ENCODE data around the gene KRTAP10-8. TPM values are rescaled to one million over a fixed set of nuclear protein-coding genes. Genes with fewer than 3 reads are reported as not detected.
A peak's percentile ranks its signal among the peaks of the same experiment; 100 is the strongest.
"Not testable (repeated sequence)": the region's sequence is repeated elsewhere in the genome, so short reads cannot be mapped to it uniquely, and the experiment has no call there.

KRTAP10-8 gene
- total RNA-seq, 1 donor from 2014 or later, result not detected

DNA sequence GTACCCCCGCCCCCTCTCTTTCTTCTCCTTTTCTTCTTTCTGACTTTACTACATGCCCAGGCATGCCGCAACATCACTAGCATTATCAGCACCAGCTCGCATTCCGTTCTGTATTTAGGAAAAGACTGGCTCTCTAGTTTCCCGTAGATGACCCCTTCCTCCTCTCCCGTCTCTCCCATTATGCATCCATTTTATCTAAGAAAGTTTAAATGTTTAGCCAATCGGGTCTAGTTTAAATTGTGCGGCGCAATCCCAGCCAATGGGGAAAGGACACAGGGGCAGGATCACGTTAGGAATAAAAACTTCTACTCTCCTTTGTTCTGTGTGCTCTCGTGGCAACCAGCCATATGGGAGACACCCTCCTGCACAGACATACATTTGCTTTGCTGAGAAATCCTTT, 13.8 kb upstream of the KRTAP10-8 start:
- DNase-seq (ENCODE audit: low read depth), result no peak

DNA sequence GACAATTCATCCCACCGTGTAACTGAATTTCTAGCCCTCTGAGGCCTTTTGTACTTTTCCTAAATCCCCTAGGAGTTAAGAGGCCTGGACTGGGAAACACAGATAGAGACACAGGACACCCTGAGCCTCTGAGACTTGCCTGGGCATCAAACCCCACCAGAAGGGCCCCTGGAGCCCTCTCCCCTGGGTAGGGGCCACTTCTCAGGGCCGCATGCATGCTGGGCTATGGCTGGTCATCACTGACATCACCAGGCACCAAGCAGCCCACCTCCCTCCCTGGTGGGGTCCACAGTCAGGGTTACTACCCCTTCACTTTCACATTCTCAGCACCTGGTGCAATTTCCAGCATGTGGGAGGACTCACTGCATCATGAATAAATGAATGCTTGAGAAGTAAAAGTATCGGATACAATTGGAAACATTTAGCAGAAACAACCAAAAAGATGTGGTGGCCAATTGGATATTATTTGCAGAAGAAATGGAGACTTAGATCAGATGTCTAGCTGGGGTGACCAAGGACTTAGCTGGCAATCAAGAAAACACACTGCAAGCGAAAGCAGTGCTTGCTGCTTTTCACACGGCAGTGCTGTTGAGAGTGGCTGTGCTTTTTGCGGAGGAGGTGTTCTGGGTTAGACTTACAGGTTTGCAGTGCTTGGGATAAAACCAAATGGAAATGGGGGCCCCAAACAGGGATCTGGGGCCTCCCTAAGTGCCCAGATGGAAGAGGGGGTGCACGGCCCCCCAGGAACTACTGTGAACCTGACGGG, 12.4 kb upstream of the KRTAP10-8 start:
- DNase-seq (ENCODE audit: low read depth), result no peak

GRCh38 chr21:44600118-44600978, 11.5 kb upstream of the KRTAP10-8 start, which contains the start of gene KRTAP10-7:
Gene KRTAP10-7 (plus strand): TSS chr21:44600597. CDS start chr21:44600622, 25 bp downstream.
- not testable (repeated sequence) for DNase-seq (ENCODE audit: low read depth)

GRCh38 chr21:44601091-44601490, 10.8 kb upstream of the KRTAP10-8 start:
- DNase-seq (ENCODE audit: low read depth), result not testable (repeated sequence)

GRCh38 chr21:44601596-44602462, 10.1 kb upstream of the KRTAP10-8 start:
- peak; percentile 18 for DNase-seq (ENCODE audit: low read depth)

GRCh38 chr21:44602463-44602850, 9.4 kb upstream of the KRTAP10-8 start:
- no peak for DNase-seq (ENCODE audit: low read depth)

- no peak for DNase-seq (ENCODE audit: low read depth)
Measured at GRCh38 chr21:44603109-44603875, 8.6 kb upstream of the KRTAP10-8 start.

GRCh38 chr21:44603911-44604310, 8.0 kb upstream of the KRTAP10-8 start:
- no peak for DNase-seq (ENCODE audit: low read depth)

DNA sequence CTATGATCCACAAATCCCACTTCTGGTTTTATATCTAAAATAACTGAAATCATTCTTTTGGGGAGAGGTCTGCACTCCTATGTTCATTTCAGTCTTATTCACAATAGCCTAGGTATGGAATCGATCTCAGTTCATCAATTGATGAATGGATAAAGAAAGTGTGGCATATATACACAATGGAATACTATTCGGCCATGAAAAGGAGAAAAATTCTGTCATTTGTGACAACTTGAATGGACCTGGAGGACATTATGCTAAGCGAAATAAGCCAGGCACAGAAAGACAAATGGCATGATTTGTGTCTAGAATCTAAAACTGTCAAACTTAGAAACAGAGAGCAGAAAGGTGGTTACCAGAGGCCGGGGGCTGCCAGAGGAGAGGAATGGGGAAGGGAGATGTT, 5.4 kb upstream of the KRTAP10-8 start:
- no peak for DNase-seq (ENCODE audit: low read depth)

DNA sequence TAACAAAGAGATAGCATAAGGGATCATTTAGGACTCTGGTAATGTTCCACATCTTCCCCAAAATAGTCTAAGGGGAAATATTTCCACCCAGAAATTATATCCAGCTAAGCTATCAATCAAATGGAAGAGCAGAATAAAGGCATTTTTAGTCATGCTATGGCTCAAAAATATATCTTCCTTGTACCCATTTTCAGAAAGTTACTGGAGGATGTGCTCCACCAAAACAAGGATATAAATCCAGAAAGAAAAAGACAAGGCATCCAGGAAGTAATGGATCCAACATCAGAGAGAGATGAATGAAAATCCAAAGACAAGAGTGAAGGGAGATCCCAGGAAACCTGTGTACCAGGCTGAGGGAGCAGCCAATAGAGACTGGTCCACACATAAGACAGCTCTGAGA, 2.7 kb upstream of the KRTAP10-8 start:
- DNase-seq (ENCODE audit: low read depth), result no peak

DNA sequence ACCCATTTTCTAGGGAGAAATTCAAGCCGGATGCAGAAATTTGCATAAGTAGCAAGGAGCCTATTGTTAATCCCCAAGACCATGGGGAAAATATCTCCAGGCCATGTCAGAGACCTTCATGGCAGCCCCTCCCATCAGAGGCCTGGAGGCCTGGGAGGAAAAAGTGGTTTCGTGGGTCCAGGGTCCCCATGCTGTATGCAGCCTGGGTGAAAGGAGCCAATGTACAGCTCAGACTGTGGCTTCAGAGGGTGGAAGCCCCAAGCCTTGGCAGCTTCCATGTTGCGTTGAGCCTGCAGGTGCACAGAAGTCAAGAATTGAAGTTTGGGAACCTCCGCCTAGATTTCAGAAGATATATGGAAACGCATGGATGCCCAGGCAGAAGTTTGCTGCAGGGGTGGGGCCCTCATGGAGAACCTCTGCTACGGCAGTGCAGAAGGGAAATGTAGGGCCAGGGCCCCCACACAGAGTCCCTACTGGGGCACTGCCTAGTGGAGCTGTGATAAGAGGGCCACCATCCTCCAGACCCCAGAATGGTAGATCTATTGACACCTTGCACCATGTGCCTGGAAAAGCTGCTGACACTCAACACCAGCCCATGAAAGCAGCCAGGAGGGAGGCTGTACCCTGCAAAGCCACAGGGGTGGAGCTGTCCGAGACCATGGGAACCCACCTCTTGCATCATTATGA, 1.6 kb upstream of the KRTAP10-8 start:
- not testable (repeated sequence) for DNase-seq (ENCODE audit: low read depth)

GRCh38 chr21:44611551-44611950, 328 bp upstream of the KRTAP10-8 start:
- no peak for DNase-seq (ENCODE audit: low read depth)

DNA sequence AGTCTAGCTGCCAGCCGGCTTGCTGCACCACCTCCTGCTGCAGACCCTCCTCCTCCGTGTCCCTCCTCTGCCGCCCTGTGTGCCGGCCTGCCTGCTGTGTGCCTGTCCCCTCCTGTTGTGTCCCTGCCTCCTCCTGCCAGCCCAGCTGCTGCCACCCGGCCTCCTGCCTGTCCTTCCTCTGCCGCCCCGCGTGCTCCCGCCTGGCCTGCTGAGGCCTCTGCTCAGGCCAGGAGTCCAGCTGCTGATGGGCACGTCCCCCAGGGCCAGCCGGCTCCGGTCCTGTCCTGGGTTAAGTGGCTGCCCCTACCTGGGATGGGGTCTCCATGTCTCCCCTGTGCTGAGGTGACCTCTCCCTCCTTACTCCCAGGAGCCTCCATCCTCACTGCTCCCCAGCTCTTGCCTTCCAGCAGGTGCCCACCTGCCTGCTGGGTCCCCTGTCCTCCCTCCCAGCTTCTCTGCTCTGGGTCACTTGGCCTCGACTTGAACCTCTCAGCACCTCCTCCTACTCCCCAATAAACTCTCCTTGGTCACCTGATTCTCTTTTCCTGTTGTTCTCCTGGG, 870 bp downstream of the KRTAP10-8 start:
- DNase-seq (ENCODE audit: low read depth), result no peak

- DNase-seq (ENCODE audit: low read depth), result no peak
Measured at GRCh38 chr21:44613386-44614155, 1.7 kb downstream of the KRTAP10-8 start.

DNA sequence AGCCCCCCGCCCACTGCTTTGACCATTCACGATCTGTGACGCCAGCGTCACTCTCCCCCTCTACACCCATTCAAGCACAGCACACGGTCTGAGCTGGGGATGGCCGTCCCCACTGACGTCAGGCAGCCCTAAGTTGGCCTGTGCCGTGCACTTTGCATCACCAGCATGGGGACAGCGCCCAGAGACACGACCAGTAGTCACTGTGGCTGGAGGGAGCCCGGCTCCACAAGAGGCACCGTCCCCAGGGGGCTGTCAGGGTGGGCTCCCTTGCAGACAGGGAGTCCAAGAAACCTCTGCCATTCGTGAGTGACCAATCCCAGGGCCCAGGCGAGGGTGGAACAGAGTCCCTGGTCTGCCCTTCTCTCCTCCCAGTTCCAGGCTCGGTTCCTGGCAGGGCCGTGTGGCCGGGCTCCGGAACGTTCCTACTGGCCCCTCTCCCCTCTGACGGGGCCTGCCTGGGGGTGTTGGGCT, 2.3 kb downstream of the KRTAP10-8 start:
- DNase-seq (ENCODE audit: low read depth), result no peak

DNA sequence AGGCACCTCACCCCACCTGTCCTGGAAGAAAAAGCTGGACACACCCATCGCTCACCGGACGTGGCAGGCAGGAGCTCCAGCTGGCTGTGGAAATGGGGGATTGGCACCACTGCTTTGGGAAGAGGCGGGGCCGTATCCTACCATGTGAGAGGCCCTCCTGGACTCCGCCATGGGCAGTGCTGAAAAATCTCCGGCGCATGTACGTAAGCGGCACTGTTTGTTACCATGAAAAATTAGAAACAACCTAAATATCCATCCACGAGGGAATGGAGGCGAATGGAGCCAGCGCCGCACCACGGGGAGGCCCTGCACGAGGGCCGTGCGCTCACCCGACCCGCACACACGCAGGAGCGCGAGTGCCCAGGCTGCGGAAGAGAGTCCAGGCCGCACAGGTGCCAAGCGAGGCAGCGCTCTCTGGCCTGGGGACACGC, 3.1 kb downstream of the KRTAP10-8 start:
- no peak for DNase-seq (ENCODE audit: low read depth)

GRCh38 chr21:44615466-44615865, 3.6 kb downstream of the KRTAP10-8 start:
- DNase-seq (ENCODE audit: low read depth), result no peak

DNA sequence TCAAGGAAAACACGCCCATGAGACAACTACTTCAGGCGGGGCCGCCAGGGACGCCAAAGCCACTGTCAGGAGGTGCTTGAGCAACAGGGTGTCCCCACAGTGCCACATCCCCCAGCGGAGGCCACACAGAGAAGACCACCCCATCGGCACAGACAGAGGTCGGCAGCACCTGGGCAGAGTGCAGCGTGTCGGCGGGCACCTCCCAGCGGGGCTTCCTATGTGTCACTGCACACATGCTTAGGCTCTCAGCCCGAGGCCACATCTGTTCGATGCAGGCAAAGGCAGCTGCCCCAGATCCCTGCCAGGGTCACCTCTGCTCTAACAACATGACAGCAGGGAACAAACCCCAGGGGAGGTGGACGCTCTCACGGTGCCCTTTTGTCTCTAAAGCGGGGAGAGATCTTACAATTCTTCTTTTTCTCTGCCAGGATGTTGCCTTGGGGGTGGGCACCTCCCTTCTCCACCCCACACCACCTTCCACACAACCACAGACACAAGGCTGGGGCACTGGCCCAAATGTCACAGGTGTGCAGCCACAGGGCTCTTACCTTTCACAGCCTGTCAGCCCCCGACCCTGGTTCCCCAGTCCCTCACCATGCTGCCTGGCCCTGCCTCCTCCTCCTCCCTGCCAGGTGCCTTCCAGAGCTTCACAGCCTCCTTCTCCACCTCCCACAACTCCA, 4.2 kb downstream of the KRTAP10-8 start:
- no peak for DNase-seq (ENCODE audit: low read depth)
